HepG2 (cell line): ENCODE data around the gene ATP2B3. TPM values are rescaled to one million over a fixed set of nuclear protein-coding genes. Genes with fewer than 3 reads are reported as not detected.

Experiments
- IRF1 ChIP-seq: sonication (generic); formaldehyde crosslinking; IDR thresholded peaks from 2 replicates; pipeline ENCODE4 v1.4.0; 2020; ENCODE audit warnings: low read depth, mild to moderate bottlenecking, missing genetic modification reagents
- SMAD9 ChIP-seq: sonication (generic); formaldehyde crosslinking; IDR thresholded peaks from 2 replicates; pipeline ENCODE4 v1.5.1; 2020; ENCODE audit warnings: mild to moderate bottlenecking, missing genetic modification reagents
- TCF7 ChIP-seq: sonication (generic); IDR thresholded peaks from 2 replicates; pipeline ENCODE4 v1.6.1; 2016; ENCODE audit warnings: antibody characterized with exemption, low read depth
- ZNF576 ChIP-seq: sonication (generic); formaldehyde crosslinking; IDR thresholded peaks from 2 replicates; pipeline ENCODE4 v1.4.0; 2020; ENCODE audit warnings: mild to moderate bottlenecking, missing genetic modification reagents
- polyA plus RNA-seq, 8 experiments: library from polyadenylated mRNA; depleted of rRNA in 3 of 8; stranded (reverse) in 7 of 8; unstranded in 1 of 8; fragments of >200 nt; fragmentation: Illumina TruSeq in 4 of 8; extraction: Trizol in 4 of 8; gene quantifications; 2 replicates each; pipeline versions ENCODE4 v1.2.1 to v1.2.3, GENCODE V29; 2011 to 2016; ENCODE audit warnings: low read depth in 4 of 8, missing spikeins in 1 of 8, mixed read lengths in 1 of 8; ENCODE audit not compliant: insufficient read depth in 1 of 8
- total RNA-seq, 5 experiments: library from RNA; depleted of rRNA; stranded (reverse); fragments of >200 nt; fragmentation: Illumina TruSeq; extraction: Trizol; gene quantifications; 2 replicates each; pipeline ENCODE4 v1.2.3, GENCODE V29; 2016; ENCODE audit warnings: low read depth in 1 of 5
- TF ChIP-seq, protein P1 (sequence below): sonication (generic); formaldehyde crosslinking; IDR thresholded peaks from 2 replicates; pipeline ENCODE4 v1.5.0; 2020; ENCODE audit warnings: mild to moderate bottlenecking, missing genetic modification reagents, borderline replicate concordance
- TF ChIP-seq, protein P2 (sequence below): IDR thresholded peaks from 2 replicates; pipeline ENCODE4 v1.6.1; 2016; ENCODE audit warnings: low read depth, missing genetic modification reagents, missing compliant biosample characterization

Gene ATP2B3
- total and polyA plus RNA-seq, 2 of the 13 experiments (the other 11 are each of a cell fraction or from before 2014, with no cell fraction given): not detected

DNA sequence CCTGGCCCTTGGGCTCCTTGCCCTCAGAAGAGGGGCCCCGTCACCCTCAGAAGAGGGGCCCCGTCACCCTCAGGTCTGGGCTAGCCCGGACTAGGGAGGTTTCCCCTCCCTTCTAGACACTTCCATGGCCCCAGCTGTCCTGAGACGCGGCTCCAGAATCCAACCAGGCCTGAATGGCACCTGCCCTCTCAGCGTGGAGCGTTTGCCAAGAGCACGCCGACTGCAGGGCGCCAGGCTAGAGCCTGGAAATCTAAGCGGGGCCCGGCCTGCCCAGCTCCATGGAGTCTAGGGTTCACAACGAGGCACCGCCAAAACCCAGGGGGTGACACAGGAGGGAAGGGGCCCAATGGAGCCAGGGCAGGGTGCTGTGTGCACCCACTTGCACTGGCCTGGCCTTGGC, 7.8 kb upstream of the ATP2B3 start (continued):
- TF ChIP-seq, protein P1, sequence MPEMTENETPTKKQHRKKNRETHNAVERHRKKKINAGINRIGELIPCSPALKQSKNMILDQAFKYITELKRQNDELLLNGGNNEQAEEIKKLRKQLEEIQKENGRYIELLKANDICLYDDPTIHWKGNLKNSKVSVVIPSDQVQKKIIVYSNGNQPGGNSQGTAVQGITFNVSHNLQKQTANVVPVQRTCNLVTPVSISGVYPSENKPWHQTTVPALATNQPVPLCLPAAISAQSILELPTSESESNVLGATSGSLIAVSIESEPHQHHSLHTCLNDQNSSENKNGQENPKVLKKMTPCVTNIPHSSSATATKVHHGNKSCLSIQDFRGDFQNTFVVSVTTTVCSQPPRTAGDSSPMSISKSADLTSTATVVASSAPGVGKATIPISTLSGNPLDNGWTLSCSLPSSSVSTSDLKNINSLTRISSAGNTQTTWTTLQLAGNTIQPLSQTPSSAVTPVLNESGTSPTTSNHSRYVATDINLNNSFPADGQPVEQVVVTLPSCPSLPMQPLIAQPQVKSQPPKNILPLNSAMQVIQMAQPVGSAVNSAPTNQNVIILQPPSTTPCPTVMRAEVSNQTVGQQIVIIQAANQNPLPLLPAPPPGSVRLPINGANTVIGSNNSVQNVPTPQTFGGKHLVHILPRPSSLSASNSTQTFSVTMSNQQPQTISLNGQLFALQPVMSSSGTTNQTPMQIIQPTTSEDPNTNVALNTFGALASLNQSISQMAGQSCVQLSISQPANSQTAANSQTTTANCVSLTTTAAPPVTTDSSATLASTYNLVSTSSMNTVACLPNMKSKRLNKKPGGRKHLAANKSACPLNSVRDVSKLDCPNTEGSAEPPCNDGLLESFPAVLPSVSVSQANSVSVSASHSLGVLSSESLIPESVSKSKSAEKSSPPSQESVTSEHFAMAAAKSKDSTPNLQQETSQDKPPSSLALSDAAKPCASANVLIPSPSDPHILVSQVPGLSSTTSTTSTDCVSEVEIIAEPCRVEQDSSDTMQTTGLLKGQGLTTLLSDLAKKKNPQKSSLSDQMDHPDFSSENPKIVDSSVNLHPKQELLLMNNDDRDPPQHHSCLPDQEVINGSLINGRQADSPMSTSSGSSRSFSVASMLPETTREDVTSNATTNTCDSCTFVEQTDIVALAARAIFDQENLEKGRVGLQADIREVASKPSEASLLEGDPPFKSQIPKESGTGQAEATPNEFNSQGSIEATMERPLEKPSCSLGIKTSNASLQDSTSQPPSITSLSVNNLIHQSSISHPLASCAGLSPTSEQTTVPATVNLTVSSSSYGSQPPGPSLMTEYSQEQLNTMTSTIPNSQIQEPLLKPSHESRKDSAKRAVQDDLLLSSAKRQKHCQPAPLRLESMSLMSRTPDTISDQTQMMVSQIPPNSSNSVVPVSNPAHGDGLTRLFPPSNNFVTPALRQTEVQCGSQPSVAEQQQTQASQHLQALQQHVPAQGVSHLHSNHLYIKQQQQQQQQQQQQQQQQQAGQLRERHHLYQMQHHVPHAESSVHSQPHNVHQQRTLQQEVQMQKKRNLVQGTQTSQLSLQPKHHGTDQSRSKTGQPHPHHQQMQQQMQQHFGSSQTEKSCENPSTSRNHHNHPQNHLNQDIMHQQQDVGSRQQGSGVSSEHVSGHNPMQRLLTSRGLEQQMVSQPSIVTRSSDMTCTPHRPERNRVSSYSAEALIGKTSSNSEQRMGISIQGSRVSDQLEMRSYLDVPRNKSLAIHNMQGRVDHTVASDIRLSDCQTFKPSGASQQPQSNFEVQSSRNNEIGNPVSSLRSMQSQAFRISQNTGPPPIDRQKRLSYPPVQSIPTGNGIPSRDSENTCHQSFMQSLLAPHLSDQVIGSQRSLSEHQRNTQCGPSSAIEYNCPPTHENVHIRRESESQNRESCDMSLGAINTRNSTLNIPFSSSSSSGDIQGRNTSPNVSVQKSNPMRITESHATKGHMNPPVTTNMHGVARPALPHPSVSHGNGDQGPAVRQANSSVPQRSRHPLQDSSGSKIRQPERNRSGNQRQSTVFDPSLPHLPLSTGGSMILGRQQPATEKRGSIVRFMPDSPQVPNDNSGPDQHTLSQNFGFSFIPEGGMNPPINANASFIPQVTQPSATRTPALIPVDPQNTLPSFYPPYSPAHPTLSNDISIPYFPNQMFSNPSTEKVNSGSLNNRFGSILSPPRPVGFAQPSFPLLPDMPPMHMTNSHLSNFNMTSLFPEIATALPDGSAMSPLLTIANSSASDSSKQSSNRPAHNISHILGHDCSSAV: no peak
- TF ChIP-seq SMAD9 (no peak), IRF1 (no peak), TCF7 (no peak), ZNF576 (CRISPR knock-in tag) (no peak)
- TF ChIP-seq, protein P2, sequence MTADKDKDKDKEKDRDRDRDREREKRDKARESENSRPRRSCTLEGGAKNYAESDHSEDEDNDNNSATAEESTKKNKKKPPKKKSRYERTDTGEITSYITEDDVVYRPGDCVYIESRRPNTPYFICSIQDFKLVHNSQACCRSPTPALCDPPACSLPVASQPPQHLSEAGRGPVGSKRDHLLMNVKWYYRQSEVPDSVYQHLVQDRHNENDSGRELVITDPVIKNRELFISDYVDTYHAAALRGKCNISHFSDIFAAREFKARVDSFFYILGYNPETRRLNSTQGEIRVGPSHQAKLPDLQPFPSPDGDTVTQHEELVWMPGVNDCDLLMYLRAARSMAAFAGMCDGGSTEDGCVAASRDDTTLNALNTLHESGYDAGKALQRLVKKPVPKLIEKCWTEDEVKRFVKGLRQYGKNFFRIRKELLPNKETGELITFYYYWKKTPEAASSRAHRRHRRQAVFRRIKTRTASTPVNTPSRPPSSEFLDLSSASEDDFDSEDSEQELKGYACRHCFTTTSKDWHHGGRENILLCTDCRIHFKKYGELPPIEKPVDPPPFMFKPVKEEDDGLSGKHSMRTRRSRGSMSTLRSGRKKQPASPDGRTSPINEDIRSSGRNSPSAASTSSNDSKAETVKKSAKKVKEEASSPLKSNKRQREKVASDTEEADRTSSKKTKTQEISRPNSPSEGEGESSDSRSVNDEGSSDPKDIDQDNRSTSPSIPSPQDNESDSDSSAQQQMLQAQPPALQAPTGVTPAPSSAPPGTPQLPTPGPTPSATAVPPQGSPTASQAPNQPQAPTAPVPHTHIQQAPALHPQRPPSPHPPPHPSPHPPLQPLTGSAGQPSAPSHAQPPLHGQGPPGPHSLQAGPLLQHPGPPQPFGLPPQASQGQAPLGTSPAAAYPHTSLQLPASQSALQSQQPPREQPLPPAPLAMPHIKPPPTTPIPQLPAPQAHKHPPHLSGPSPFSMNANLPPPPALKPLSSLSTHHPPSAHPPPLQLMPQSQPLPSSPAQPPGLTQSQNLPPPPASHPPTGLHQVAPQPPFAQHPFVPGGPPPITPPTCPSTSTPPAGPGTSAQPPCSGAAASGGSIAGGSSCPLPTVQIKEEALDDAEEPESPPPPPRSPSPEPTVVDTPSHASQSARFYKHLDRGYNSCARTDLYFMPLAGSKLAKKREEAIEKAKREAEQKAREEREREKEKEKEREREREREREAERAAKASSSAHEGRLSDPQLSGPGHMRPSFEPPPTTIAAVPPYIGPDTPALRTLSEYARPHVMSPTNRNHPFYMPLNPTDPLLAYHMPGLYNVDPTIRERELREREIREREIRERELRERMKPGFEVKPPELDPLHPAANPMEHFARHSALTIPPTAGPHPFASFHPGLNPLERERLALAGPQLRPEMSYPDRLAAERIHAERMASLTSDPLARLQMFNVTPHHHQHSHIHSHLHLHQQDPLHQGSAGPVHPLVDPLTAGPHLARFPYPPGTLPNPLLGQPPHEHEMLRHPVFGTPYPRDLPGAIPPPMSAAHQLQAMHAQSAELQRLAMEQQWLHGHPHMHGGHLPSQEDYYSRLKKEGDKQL: no peak
